MCF 10A (cell line): ENCODE results near the gene UQCC3. TPM values are rescaled to one million over a fixed set of nuclear protein-coding genes. Genes with fewer than 3 reads are reported as not detected.

Source experiments
- BruUV-seq: library from RNA; stranded (reverse); fragments of 400-500 nt; replicated peaks from 2 replicates; lab custom pipeline; 2021; lab: Mats Ljungman, UMichigan
- CTCF ChIA-PET: fragments of 300-600 bp; sonication (Branson Sonifier 250); formaldehyde crosslinking; extraction: SDS; loops from one replicate; lab custom pipeline; 2021; ENCODE audit warnings: antibody characterized with exemption, inconsistent platforms; lab: Yijun Ruan, JAX
- POLR2A ChIA-PET: fragments of 300-600, 350-650 bp; sonication (Branson Sonifier 250); formaldehyde crosslinking; extraction: SDS; loops from one replicate; lab custom pipeline; 2020; ENCODE audit warnings: antibody characterized with exemption, inconsistent platforms; lab: Yijun Ruan, JAX
- DNase-seq: peaks from one replicate; pipeline ENCODE4 v3.0.0-alpha.2; 2018; ENCODE audit not compliant: unreplicated experiment
- H3K27ac Mint-ChIP-seq: one replicate; pipeline ENCODE4 v1.8.0; 2022; ENCODE audit warnings: mild to moderate bottlenecking, low read depth, mixed read lengths; ENCODE audit not compliant: unreplicated experiment
- H3K27me3 Mint-ChIP-seq: one replicate; pipeline ENCODE4 v1.8.0; 2022; ENCODE audit warnings: mixed read lengths; ENCODE audit not compliant: insufficient read depth, unreplicated experiment
- H3K36me3 Mint-ChIP-seq: one replicate; pipeline ENCODE4 v1.8.0; 2022; ENCODE audit warnings: mild to moderate bottlenecking, moderate library complexity, mixed read lengths; ENCODE audit not compliant: insufficient read depth, unreplicated experiment
- H3K4me1 Mint-ChIP-seq: one replicate; pipeline ENCODE4 v1.8.0; 2022; ENCODE audit warnings: mixed read lengths; ENCODE audit not compliant: insufficient read depth, unreplicated experiment
- H3K4me3 Mint-ChIP-seq: one replicate; pipeline ENCODE4 v1.8.0; 2022; ENCODE audit warnings: mild to moderate bottlenecking, moderate library complexity, mixed read lengths; ENCODE audit not compliant: unreplicated experiment
- H3K9me3 Mint-ChIP-seq: one replicate; pipeline ENCODE4 v1.8.0; 2022; ENCODE audit warnings: mixed read lengths; ENCODE audit not compliant: unreplicated experiment
- CTCF ChIP-seq: fragments of 200-600 bp; IDR thresholded peaks from one replicate; pipeline ENCODE4 v1.8.0; 2022; ENCODE audit warnings: antibody characterized with exemption, mild to moderate bottlenecking; ENCODE audit not compliant: unreplicated experiment
- intact Hi-C: fragments of 100-400 bp; cut with micrococcal nuclease; formaldehyde crosslinking; loops from 2 replicates; pipeline ENCODE4 v1.14.1; 2022
- total RNA-seq: library from RNA; stranded (reverse); gene quantifications from 2 replicates; pipeline ENCODE4 v1.2.3, GENCODE V29; 2022

UQCC3 gene
- total RNA-seq, 1 experiment from 2014 or later, result 13.8 TPM

- BruUV-seq, result no TSS peak
- TF ChIP-seq CTCF, result no peak
- Mint-ChIP-seq H3K36me3 (peaks cover 49% of the 10 kb centered on the region), H3K4me3 (peak overlapping the region; percentile 91), H3K27me3 (no peaks in the 10 kb centered on the region), H3K4me1 (peaks cover 25% of the 10 kb centered on the region), H3K9me3 (no peaks in the 10 kb centered on the region), H3K27ac (peak overlapping the region; percentile 98)
- intact Hi-C loops, result no loop called here
- ChIA-PET POLR2A (interaction anchor here (0.7 to 15.7 kb wide), 14 partner anchors 10 to 151 kb away, joined by 3 to 197 read pairs (median 7); partner anchors contain the start of genes C11orf98, CSKMT, EEF1G and HNRNPUL2), CTCF (interaction anchor here (0.5 to 7.0 kb wide), 8 partner anchors 12 to 1563 kb away, joined by 3 to 33 read pairs (median 3); partner anchors contain the start of gene TMEM179B)
- no peak for DNase-seq
Measured at GRCh38 chr11:62708392-62708791, 36.9 kb downstream of the UQCC3 start.

GRCh38 chr11:62708793-62709192, 37.3 kb downstream of the UQCC3 start:
- Mint-ChIP-seq H3K9me3 (no peaks in the 10 kb centered on the region), H3K4me3 (peak overlapping the region; percentile 91), H3K4me1 (peaks cover 25% of the 10 kb centered on the region), H3K36me3 (peaks cover 49% of the 10 kb centered on the region), H3K27ac (peak overlapping the region; percentile 98), H3K27me3 (no peaks in the 10 kb centered on the region)
- intact Hi-C loops, result no loop called here
- no TSS peak for BruUV-seq
- TF ChIP-seq CTCF, result no peak
- no peak for DNase-seq
- ChIA-PET POLR2A (interaction anchor here (0.7 to 15.7 kb wide), 14 partner anchors 10 to 151 kb away, joined by 3 to 197 read pairs (median 7); partner anchors contain the start of genes C11orf98, CSKMT, EEF1G and HNRNPUL2), CTCF (interaction anchor here (0.5 to 7.0 kb wide), 4 partner anchors 12 to 98 kb away, joined by 3 to 33 read pairs (median 3); no protein-coding TSS in a partner anchor)

- ChIA-PET POLR2A (interaction anchor here (0.7 to 15.7 kb wide), 14 partner anchors 9 to 146 kb away, joined by 3 to 197 read pairs (median 7); partner anchors contain the start of genes C11orf98, CSKMT, EEF1G and HNRNPUL2), CTCF (interaction anchor here (0.9 to 7.0 kb wide), 3 partner anchors 15 to 97 kb away, joined by 3 to 33 read pairs (median 4); no protein-coding TSS in a partner anchor)
- intact Hi-C loops, result no loop called here
- Mint-ChIP-seq H3K27ac (peak overlapping the region; percentile 98), H3K36me3 (peaks cover 49% of the 10 kb centered on the region), H3K9me3 (no peaks in the 10 kb centered on the region), H3K27me3 (no peaks in the 10 kb centered on the region), H3K4me1 (peaks cover 25% of the 10 kb centered on the region), H3K4me3 (peak overlapping the region; percentile 91)
- no peak for TF ChIP-seq CTCF
- no TSS peak for BruUV-seq
- DNase-seq, result peak; percentile 85
Measured at GRCh38 chr11:62709247-62710000, 38.0 kb downstream of the UQCC3 start.

GRCh38 chr11:62710001-62710345, 38.5 kb downstream of the UQCC3 start:
- no peak for TF ChIP-seq CTCF
- CTCF ChIA-PET, result interaction anchor here (0.9 to 7.0 kb wide), 5 partner anchors 14 to 96 kb away, joined by 3 to 33 read pairs (median 4); no protein-coding TSS in a partner anchor
- intact Hi-C loops, result no loop called here
- POLR2A ChIA-PET, result interaction anchor here (1.4 to 15.7 kb wide), 9 partner anchors 10 to 145 kb away, joined by 4 to 197 read pairs (median 9); partner anchors contain the start of genes C11orf98, CSKMT, EEF1G and HNRNPUL2
- no peak for DNase-seq
- H3K27ac Mint-ChIP-seq, result peak overlapping the region; percentile 98
- no TSS peak for BruUV-seq
- H3K9me3 Mint-ChIP-seq, result no peaks in the 10 kb centered on the region
- H3K36me3 Mint-ChIP-seq, result peaks cover 49% of the 10 kb centered on the region
- peaks cover 24% of the 10 kb centered on the region for H3K4me1 Mint-ChIP-seq
- H3K4me3 Mint-ChIP-seq, result peak overlapping the region; percentile 91
- no peaks in the 10 kb centered on the region for H3K27me3 Mint-ChIP-seq
